ENCODE data around the gene SKIL.

GRCh38 chr3:170432416-170432815 lies 74.9 kb downstream of the SKIL start:
- TF ChIP-seq CTCF (IDR thresholded peaks at IDR 0.05) = no peak
- no peak for TF ChIP-seq POLR2A (IDR thresholded peaks at IDR 0.05)

All from adrenal gland (tissue), 5 donors.